Endothelial cell of umbilical vein (primary cell): ENCODE data around the gene COMT. TPM values are rescaled to one million over a fixed set of nuclear protein-coding genes. Genes with fewer than 3 reads are reported as not detected.

Experiments
- BruUV-seq: library from RNA; stranded (reverse); fragments of 400-500 nt; replicated peaks from 2 replicates; lab custom pipeline; 2021; lab: Mats Ljungman, UMichigan
- CTCF ChIA-PET: fragments of 300-600, 350-600 bp; sonication (Branson Sonifier 250); formaldehyde crosslinking; loops from one replicate; lab custom pipeline; 2021; ENCODE audit warnings: antibody characterized with exemption, inconsistent platforms; lab: Charles Lee
- POLR2A ChIA-PET: fragments of 300-600, 350-600 bp; sonication (Branson Sonifier 250); formaldehyde crosslinking; loops from one replicate; lab custom pipeline; 2021; ENCODE audit warnings: antibody characterized with exemption, inconsistent platforms; lab: Charles Lee
- DNase-seq: peaks from one replicate; pipeline ENCODE4 v3.0.0-alpha.2; 2011; ENCODE audit warnings: low read depth, low spot score
- FAIRE-seq: peaks from 2 replicates; lab custom pipeline; 2011; peaks lifted over from hg19 to GRCh38; lab: Jason Lieb, UNC
- H2AFZ ChIP-seq: 2 replicates; pipeline ENCODE4 v1.6.0; 2012; ENCODE audit warnings: low read depth, low read length, control low read depth, inconsistent platforms
- H3K27ac ChIP-seq: 2 replicates; pipeline ENCODE4 v1.5.1; 2011; ENCODE audit warnings: low read depth, mild to moderate bottlenecking, control low read depth, low read length, moderate library complexity; ENCODE audit not compliant: insufficient read depth
- H3K27me3 ChIP-seq, 2 experiments: 2 replicates each; pipeline versions ENCODE4 v1.6.0 to v1.6.1; 2011; ENCODE audit warnings: low read length in 2 of 2, mixed read lengths in 1 of 2; ENCODE audit not compliant: control insufficient read depth in 2 of 2, insufficient read depth in 2 of 2
- H3K36me3 ChIP-seq, 2 experiments: 2 replicates in 1 of 2; 3 replicates in 1 of 2; pipeline ENCODE4 v1.5.1; 2011; ENCODE audit warnings: low read length in 2 of 2, mild to moderate bottlenecking in 1 of 2, moderate library complexity in 1 of 2; ENCODE audit not compliant: control insufficient read depth in 2 of 2, insufficient read depth in 2 of 2; ENCODE audit errors: extremely low read depth in 1 of 2
- H3K4me1 ChIP-seq: 3 replicates; pipeline ENCODE4 v1.5.1; 2011; ENCODE audit warnings: mild to moderate bottlenecking, low read length; ENCODE audit not compliant: control insufficient read depth, insufficient read depth; ENCODE audit errors: extremely low read depth
- H3K4me2 ChIP-seq: 2 replicates; pipeline ENCODE4 v1.6.1; 2011; ENCODE audit warnings: low read length, control low read depth, mixed read lengths; ENCODE audit not compliant: insufficient read depth
- H3K4me3 ChIP-seq, 3 experiments: fragments of 200-600 bp in 1 of 3; sonication (generic), shearing (Covaris generic) in 1 of 3; replicated peaks in 1 of 3; 2 replicates each; pipeline ENCODE4 v1.5.1; 2011 to 2016; ENCODE audit warnings: control low read depth in 3 of 3, low read length in 3 of 3, mild to moderate bottlenecking in 2 of 3, inconsistent platforms in 1 of 3, low read depth in 1 of 3, moderate library complexity in 1 of 3; ENCODE audit not compliant: insufficient read depth in 1 of 3
- H3K79me2 ChIP-seq: 2 replicates; pipeline ENCODE4 v1.6.0; 2012; ENCODE audit warnings: low read length, inconsistent platforms; ENCODE audit not compliant: control insufficient read depth, insufficient read depth
- H3K9ac ChIP-seq: replicated peaks from 2 replicates; pipeline ENCODE3; 2011; ENCODE audit warnings: low read length, control low read depth; ENCODE audit not compliant: insufficient read depth; ENCODE audit errors: extremely low read depth
- H3K9me1 ChIP-seq: replicated peaks from 3 replicates; pipeline ENCODE4 v1.6.0; 2011; ENCODE audit warnings: mild to moderate bottlenecking, low read length; ENCODE audit not compliant: control insufficient read depth, insufficient read depth; ENCODE audit errors: extremely low read depth
- H3K9me3 ChIP-seq: replicated peaks from 2 replicates; pipeline ENCODE4 v1.5.1; 2012; ENCODE audit warnings: low read length, inconsistent platforms; ENCODE audit not compliant: control insufficient read depth, insufficient read depth
- H4K20me1 ChIP-seq: replicated peaks from 2 replicates; pipeline ENCODE3; 2011; ENCODE audit warnings: mild to moderate bottlenecking, low read length; ENCODE audit not compliant: control insufficient read depth, insufficient read depth; ENCODE audit errors: extremely low read depth
- CTCF ChIP-seq, 2 donors: IDR thresholded peaks; 1 replicate in 1 of 2; 2 replicates in 1 of 2; pipeline ENCODE4 v1.5.1; 2011; ENCODE audit warnings: low read length in 2 of 2, mild to moderate bottlenecking in 2 of 2, moderate library complexity in 2 of 2, control low read depth in 1 of 2, inconsistent platforms in 1 of 2, low read depth in 1 of 2; ENCODE audit not compliant: insufficient read depth in 1 of 2; ENCODE audit errors: extremely low read depth in 1 of 2
- FOS ChIP-seq: IDR thresholded peaks from 2 replicates; pipeline ENCODE4 v1.6.1; 2011; ENCODE audit warnings: mild to moderate bottlenecking, low read length, moderate library complexity, borderline replicate concordance; ENCODE audit not compliant: insufficient read depth
- POLR2AphosphoS5 ChIP-seq: IDR thresholded peaks from 2 replicates; pipeline ENCODE4 v1.6.1; 2012; ENCODE audit warnings: low read depth, mild to moderate bottlenecking, control low read depth, low read length, moderate library complexity; ENCODE audit not compliant: insufficient read depth
- dilution Hi-C: fragments of 300-500 bp; cut with MboI; formaldehyde crosslinking; loops from one replicate; pipeline ENCODE4 v1.15.0; 2019; ENCODE audit warnings: low sequenced_read_pairs; ENCODE audit not compliant: extremely low pct_ligation_motif_present
- intact Hi-C: fragments of 100-400 bp; cut with micrococcal nuclease; formaldehyde crosslinking; loops from one replicate; pipeline ENCODE4 v1.10.0; 2022
- polyA plus RNA-seq, 4 experiments: library from polyadenylated mRNA; depleted of rRNA in 3 of 4; stranded (reverse) in 3 of 4; unstranded in 1 of 4; fragments of >200 nt; gene quantifications; 2 replicates each; pipeline versions ENCODE4 v1.2.1 to v1.2.3, GENCODE V29; 2011 to 2012; ENCODE audit warnings: missing spikeins in 1 of 4
- total RNA-seq: library from RNA; stranded (reverse); gene quantifications from 2 replicates; pipeline ENCODE4 v1.2.3, GENCODE V29; 2021

The COMT gene
- total and polyA plus RNA-seq, 2 donors (not counting 3 experiments of a cell fraction or from before 2014, with no cell fraction given): 221 to 537 TPM

- Histone ChIP-seq H3K9me1 (no peaks in the 10 kb centered on the region), H4K20me1 (no peaks in the 10 kb centered on the region), H3K4me2 (peak overlapping the region; percentile 16), H3K27me3 (no peaks in the 10 kb centered on the region), H3K79me2 (no peaks in the 10 kb centered on the region), H3K9ac (peak overlapping the region; percentile 21), H3K4me3 (no peak overlapping the region), H3K36me3 (peaks cover 14 to 57% of the 10 kb centered on the region in 2 experiments), H3K4me1 (peaks cover 19% of the 10 kb centered on the region), H3K27ac (peak overlapping the region; percentile 65), H2AFZ (no peak overlapping the region), H3K9me3 (no peaks in the 10 kb centered on the region)
- intact Hi-C loops: loop anchor here (1.0 to 2.0 kb wide), 3 partner anchors 11 to 38 kb away; no protein-coding TSS in a partner anchor
- CTCF ChIA-PET: interaction anchor here (0.7 to 12.2 kb wide), 11 partner anchors 9 to 244 kb away, joined by 3 to 304 read pairs (median 7); partner anchors contain the start of gene TANGO2
- peak; percentile 68 for DNase-seq
- POLR2A ChIA-PET: interaction anchor here (1.2 to 2.0 kb wide), 3 partner anchors 11 to 38 kb away, joined by 3 to 8 read pairs (median 7); no protein-coding TSS in a partner anchor
- peak; percentile 82 for FAIRE-seq
- BruUV-seq: no TSS peak
- peak; percentile 66 for TF ChIP-seq POLR2AphosphoS5
- TF ChIP-seq FOS: peak; percentile 61
- no peak for TF ChIP-seq CTCF (IDR thresholded peaks at IDR 0.05; ENCODE audit: extremely low read depth in 1 of 2, insufficient read depth in 1 of 2, low read depth in 1 of 2, low read length in 2 of 2)
- dilution Hi-C loops: no loop called here
Measured at GRCh38 chr22:19974935-19975706, 33.5 kb downstream of the COMT start.
